OCI-LY1 (cell line): ENCODE results near the gene ZFP3.

ENCODE experiments used
- H2AFZ ChIP-seq: fragments of 200-600 bp; sonication (generic), shearing (Covaris generic); 2 replicates; pipeline ENCODE4 v1.6.0; 2014; ENCODE audit warnings: antibody characterized with exemption, mild to moderate bottlenecking, low read length
- H3F3A ChIP-seq: fragments of 200-600 bp; sonication (generic), shearing (Covaris generic); 2 replicates; pipeline ENCODE4 v1.6.0; 2014; ENCODE audit warnings: mild to moderate bottlenecking, antibody characterized with exemption, low read length, moderate library complexity; ENCODE audit not compliant: insufficient read depth
- H3K27ac ChIP-seq: fragments of 200-600 bp; sonication (generic); 2 replicates; pipeline ENCODE4 v1.5.1; 2014; ENCODE audit warnings: low read length, mixed run types, mild to moderate bottlenecking, low read depth; ENCODE audit not compliant: poor library complexity, severe bottlenecking
- H3K27me3 ChIP-seq: fragments of 200-600 bp; sonication (generic); 2 replicates; pipeline ENCODE4 v1.6.0; 2014; ENCODE audit warnings: antibody characterized with exemption, mild to moderate bottlenecking, low read length, moderate library complexity; ENCODE audit not compliant: insufficient read depth
- H3K36me3 ChIP-seq: fragments of 200-600 bp; sonication (generic); 2 replicates; pipeline ENCODE4 v1.6.1; 2014; ENCODE audit warnings: mild to moderate bottlenecking, antibody characterized with exemption, low read length, moderate library complexity, mixed read lengths; ENCODE audit not compliant: insufficient read depth
- H3K4me1 ChIP-seq: fragments of 200-600 bp; sonication (generic); 2 replicates; pipeline ENCODE4 v1.5.1; 2014; ENCODE audit warnings: mild to moderate bottlenecking, low read length, moderate library complexity; ENCODE audit not compliant: insufficient read depth, severe bottlenecking
- H3K4me2 ChIP-seq: fragments of 200-600 bp; sonication (generic), shearing (Covaris generic); 2 replicates; pipeline ENCODE4 v1.6.1; 2014; ENCODE audit warnings: low read length
- H3K4me3 ChIP-seq: fragments of 200-600 bp; sonication (generic); 2 replicates; pipeline ENCODE4 v1.5.1; 2014; ENCODE audit warnings: low read length, low read depth, mild to moderate bottlenecking, mixed read lengths; ENCODE audit not compliant: poor library complexity, severe bottlenecking
- H3K79me2 ChIP-seq: fragments of 200-600 bp; shearing (Covaris generic); 2 replicates; pipeline ENCODE4 v1.6.1; 2016; ENCODE audit warnings: mixed run types, low read length, mixed read lengths; ENCODE audit not compliant: insufficient read depth
- H3K9ac ChIP-seq: fragments of 200-600 bp; sonication (generic), shearing (Covaris generic); 2 replicates; pipeline ENCODE4 v1.6.1; 2014; ENCODE audit warnings: mild to moderate bottlenecking, low read length, mixed read lengths
- H3K9me2 ChIP-seq: fragments of 200-600 bp; sonication (generic), shearing (Covaris generic); 2 replicates; pipeline ENCODE4 v1.6.1; 2014; ENCODE audit warnings: low read depth, mild to moderate bottlenecking, low read length, mixed read lengths
- H3K9me3 ChIP-seq: fragments of 200-600 bp; shearing (Covaris generic); 2 replicates; pipeline ENCODE4 v1.6.1; 2014; ENCODE audit warnings: low read length, mixed read lengths
- H4K20me1 ChIP-seq: fragments of 200-600 bp; sonication (generic), shearing (Covaris generic); 2 replicates; pipeline ENCODE4 v1.6.0; 2016; ENCODE audit warnings: mild to moderate bottlenecking, low read length; ENCODE audit not compliant: insufficient read depth
- EZH2 ChIP-seq: fragments of 200-600 bp; sonication (generic), shearing (Covaris generic); IDR thresholded peaks from 2 replicates; pipeline ENCODE4 v1.8.0; 2017; ENCODE audit warnings: borderline replicate concordance, mixed run types, mild to moderate bottlenecking, antibody characterized with exemption, low read length, moderate library complexity, mixed read lengths
- TF ChIP-seq, protein P1 (sequence below): fragments of 200-600 bp; sonication (generic), shearing (Covaris generic); IDR thresholded peaks from 2 replicates; pipeline ENCODE4 v1.5.1; 2017; ENCODE audit warnings: mild to moderate bottlenecking, antibody characterized with exemption, low read length, moderate library complexity, mixed read lengths

The ZFP3 gene

DNA sequence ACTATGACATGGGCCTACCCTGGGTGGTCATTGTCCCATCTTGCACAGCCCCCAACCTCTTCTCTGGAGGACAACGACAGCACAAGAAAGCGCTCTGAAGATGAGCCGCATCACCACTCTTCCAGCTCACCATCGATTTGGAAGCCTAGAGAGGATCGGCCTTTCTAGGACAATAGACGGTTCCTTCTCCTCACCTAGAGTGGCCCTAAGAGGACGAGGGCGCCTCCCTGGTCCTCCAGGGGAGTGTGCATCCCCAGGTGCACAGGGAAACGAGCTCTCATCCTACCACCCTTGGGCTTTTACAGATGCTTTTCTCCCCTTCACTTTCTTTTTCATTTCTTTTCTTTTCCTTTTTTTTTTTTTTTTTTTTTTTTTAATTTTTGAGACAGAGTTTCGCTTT, 22.7 kb upstream of the ZFP3 start:
- TF ChIP-seq, protein P1, sequence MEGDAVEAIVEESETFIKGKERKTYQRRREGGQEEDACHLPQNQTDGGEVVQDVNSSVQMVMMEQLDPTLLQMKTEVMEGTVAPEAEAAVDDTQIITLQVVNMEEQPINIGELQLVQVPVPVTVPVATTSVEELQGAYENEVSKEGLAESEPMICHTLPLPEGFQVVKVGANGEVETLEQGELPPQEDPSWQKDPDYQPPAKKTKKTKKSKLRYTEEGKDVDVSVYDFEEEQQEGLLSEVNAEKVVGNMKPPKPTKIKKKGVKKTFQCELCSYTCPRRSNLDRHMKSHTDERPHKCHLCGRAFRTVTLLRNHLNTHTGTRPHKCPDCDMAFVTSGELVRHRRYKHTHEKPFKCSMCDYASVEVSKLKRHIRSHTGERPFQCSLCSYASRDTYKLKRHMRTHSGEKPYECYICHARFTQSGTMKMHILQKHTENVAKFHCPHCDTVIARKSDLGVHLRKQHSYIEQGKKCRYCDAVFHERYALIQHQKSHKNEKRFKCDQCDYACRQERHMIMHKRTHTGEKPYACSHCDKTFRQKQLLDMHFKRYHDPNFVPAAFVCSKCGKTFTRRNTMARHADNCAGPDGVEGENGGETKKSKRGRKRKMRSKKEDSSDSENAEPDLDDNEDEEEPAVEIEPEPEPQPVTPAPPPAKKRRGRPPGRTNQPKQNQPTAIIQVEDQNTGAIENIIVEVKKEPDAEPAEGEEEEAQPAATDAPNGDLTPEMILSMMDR = no peak
- TF ChIP-seq EZH2 = no peak
- H4K20me1 ChIP-seq = no peaks in the 10 kb centered on the region
- H3K27ac ChIP-seq = no peak overlapping the region
- H3K4me2 ChIP-seq = no peak overlapping the region
- no peaks in the 10 kb centered on the region for H3K27me3 ChIP-seq
- H3K9me3 ChIP-seq = no peaks in the 10 kb centered on the region
- H3K9me2 ChIP-seq = no peaks in the 10 kb centered on the region
- no peaks in the 10 kb centered on the region for H3K4me1 ChIP-seq
- no peaks in the 10 kb centered on the region for H3K36me3 ChIP-seq
- H2AFZ ChIP-seq = no peak overlapping the region
- H3K9ac ChIP-seq = no peak overlapping the region
- H3F3A ChIP-seq = no peaks in the 10 kb centered on the region
- H3K79me2 ChIP-seq = no peaks in the 10 kb centered on the region
- no peak overlapping the region for H3K4me3 ChIP-seq

DNA sequence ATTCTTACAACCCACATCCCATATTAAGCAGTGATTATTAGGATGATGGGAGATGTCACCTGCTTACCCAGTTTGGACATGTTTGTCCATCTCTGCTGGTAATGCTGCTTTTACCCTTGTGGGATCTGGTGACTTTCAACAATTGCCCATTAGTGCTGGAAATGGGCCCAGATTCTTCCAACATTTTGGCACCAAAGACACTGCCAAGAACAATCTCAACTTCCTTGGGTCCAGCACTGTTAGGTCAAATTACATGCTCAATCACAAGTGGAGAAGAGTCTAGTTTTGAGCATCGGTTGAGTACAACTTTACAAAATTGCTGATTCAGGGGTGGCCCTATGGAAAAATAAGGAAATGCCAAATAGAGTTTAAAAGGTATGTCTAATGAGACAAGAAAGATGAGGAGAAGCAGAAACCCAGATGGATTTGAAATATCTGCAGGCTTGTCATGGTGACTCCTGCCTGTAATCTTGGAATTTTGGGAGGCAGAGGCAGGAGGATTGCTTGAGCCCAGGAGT, 13.0 kb upstream of the ZFP3 start:
- no peaks in the 10 kb centered on the region for H3K9me2 ChIP-seq
- H3K79me2 ChIP-seq = no peaks in the 10 kb centered on the region
- no peak overlapping the region for H3K27ac ChIP-seq
- no peaks in the 10 kb centered on the region; the same call in 1 of the 2 replicates for H3K27me3 ChIP-seq
- H4K20me1 ChIP-seq = no peaks in the 10 kb centered on the region
- no peak overlapping the region for H2AFZ ChIP-seq
- H3K36me3 ChIP-seq = no peaks in the 10 kb centered on the region
- no peaks in the 10 kb centered on the region for H3K4me1 ChIP-seq
- H3K4me3 ChIP-seq = no peak overlapping the region
- no peaks in the 10 kb centered on the region for H3K9me3 ChIP-seq
- no peak overlapping the region for H3K9ac ChIP-seq
- no peak overlapping the region for H3K4me2 ChIP-seq
- no peaks in the 10 kb centered on the region for H3F3A ChIP-seq
- TF ChIP-seq, protein P1 = no peak
- TF ChIP-seq EZH2 = no peak

DNA sequence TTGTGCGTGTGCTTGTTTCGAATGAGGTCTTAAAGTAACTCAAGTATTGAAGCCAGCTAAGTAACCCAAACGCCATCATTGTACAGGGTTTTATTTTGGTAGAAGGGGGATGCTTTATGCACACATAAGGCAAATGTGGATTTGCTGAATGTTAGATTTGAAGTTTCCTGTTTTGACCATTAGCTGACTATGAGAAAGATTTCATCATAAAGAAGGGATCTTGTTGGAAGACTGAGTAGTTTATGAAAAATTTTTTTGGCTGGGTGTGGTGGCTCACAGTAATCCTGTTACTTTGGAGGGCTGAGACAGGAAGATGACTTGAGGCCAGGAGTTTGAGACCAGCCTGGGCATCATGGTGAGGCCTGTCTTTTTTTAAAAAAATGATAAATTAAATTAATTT, 10.0 kb upstream of the ZFP3 start:
- no peak for TF ChIP-seq EZH2
- TF ChIP-seq, protein P1 = no peak
- H3K9me3 ChIP-seq = no peaks in the 10 kb centered on the region
- no peak overlapping the region for H3K9ac ChIP-seq
- H3K4me1 ChIP-seq = no peaks in the 10 kb centered on the region
- no peaks in the 10 kb centered on the region for H3K9me2 ChIP-seq
- H2AFZ ChIP-seq = no peak overlapping the region
- no peaks in the 10 kb centered on the region for H3F3A ChIP-seq
- no peaks in the 10 kb centered on the region for H4K20me1 ChIP-seq
- no peak overlapping the region for H3K4me3 ChIP-seq
- no peak overlapping the region for H3K4me2 ChIP-seq
- H3K36me3 ChIP-seq = no peaks in the 10 kb centered on the region
- H3K27ac ChIP-seq = no peak overlapping the region
- H3K27me3 ChIP-seq = no peaks in the 10 kb centered on the region; the same call in 1 of the 2 replicates
- H3K79me2 ChIP-seq = no peaks in the 10 kb centered on the region
